ENCODE data around the gene TGFA.

GRCh38 chr2:70489165-70489564 lies 64.5 kb downstream of the TGFA start:
- no peak for TF ChIP-seq PRDM10 (tag by site-specific recombination; IDR thresholded peaks at IDR 0.05)
- no peak for TF ChIP-seq YY1 (tag by site-specific recombination; IDR thresholded peaks at IDR 0.05)
- TF ChIP-seq CTCF (tag by site-specific recombination; IDR thresholded peaks at IDR 0.05) = no peak
- TF ChIP-seq ZBTB49 (tag by site-specific recombination; IDR thresholded peaks at IDR 0.05; ENCODE audit: low read depth) = no peak
- TF ChIP-seq ZNF121 (tag by site-specific recombination; IDR thresholded peaks at IDR 0.05) = no peak
- TF ChIP-seq PBX3 (CRISPR knock-in tag; IDR thresholded peaks at IDR 0.05) = no peak
- no peak for TF ChIP-seq ZNF548 (tag by site-specific recombination; IDR thresholded peaks at IDR 0.05)
- no peak for TF ChIP-seq REST (tag by site-specific recombination; IDR thresholded peaks at IDR 0.05)
- no peak for TF ChIP-seq ZNF549 (tag by site-specific recombination; IDR thresholded peaks at IDR 0.05)
- TF ChIP-seq ZSCAN16 (tag by site-specific recombination; IDR thresholded peaks at IDR 0.05) = no peak
- no peak for TF ChIP-seq ZNF24 (tag by site-specific recombination; IDR thresholded peaks at IDR 0.05)
- TF ChIP-seq INSM2 (tag by site-specific recombination; IDR thresholded peaks at IDR 0.05) = no peak
- no peak for TF ChIP-seq REPIN1 (tag by site-specific recombination; IDR thresholded peaks at IDR 0.05; ENCODE audit: low read depth)
- TF ChIP-seq KLF9 (tag by site-specific recombination; IDR thresholded peaks at IDR 0.05; ENCODE audit: low read depth) = no peak

All from HEK293 (cell line).